ENCODE results near the gene DSCAM.

Gene DSCAM

DNA sequence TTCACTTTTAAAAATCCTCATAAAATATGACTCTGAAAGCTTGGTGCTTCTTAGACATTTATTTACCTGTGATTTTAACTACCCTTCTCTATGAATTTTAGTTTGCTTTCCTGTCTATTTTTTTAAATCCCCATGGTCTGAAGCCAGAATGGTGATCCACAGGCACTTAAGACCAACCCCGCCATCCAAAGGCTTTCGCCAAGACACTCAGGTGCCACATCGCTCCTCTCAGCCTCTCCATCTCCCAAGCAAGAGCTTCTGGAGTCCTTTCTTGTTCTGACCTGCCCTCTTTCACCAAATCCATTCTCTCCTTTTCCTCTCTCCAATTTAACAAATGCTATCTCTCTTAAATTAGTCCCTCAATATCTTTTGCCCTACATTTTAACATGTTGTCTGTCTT lies 515.2 kb downstream of the DSCAM start:
- TF ChIP-seq TAF1 (IDR thresholded peaks at IDR 0.05; ENCODE audit: borderline replicate concordance, insufficient read depth, low read length) (no peak), REST (IDR thresholded peaks at IDR 0.05; ENCODE audit: insufficient read depth in 1 of 2, low read depth in 2 of 2, low read length in 2 of 2) (no peak), POLR2AphosphoS5 (IDR thresholded peaks at IDR 0.05; ENCODE audit: low read depth, low read length) (no peak), SIN3A (IDR thresholded peaks at IDR 0.05; ENCODE audit: borderline replicate concordance, insufficient read depth, low read length) (no peak), FOXP2 (optimal IDR thresholded peaks at IDR 0.05; ENCODE audit: borderline replicate concordance, extremely low read depth, extremely low read length, insufficient read depth) (no peak)

DNA sequence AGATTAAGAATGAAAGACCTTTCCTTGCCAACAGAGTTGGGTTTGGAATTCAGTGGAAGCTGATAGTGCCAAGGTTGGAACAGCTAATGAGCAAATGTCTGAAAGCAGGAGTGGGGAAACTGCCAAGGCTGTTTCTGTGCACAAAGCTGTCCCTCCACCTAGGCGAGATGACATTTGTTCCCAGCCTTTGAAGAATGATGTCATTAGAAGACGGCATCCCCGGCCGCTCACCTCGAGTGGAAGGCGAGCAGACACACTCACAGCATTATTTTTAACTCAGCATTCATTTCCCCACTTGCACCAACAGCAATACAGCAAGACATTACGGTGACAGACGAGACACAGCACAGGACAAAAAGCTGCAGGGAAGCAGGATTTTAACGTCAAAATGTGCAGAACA lies 515.8 kb downstream of the DSCAM start:
- TF ChIP-seq TAF1 (IDR thresholded peaks at IDR 0.05; ENCODE audit: borderline replicate concordance, insufficient read depth, low read length): no peak
- no peak for TF ChIP-seq REST (IDR thresholded peaks at IDR 0.05; ENCODE audit: insufficient read depth in 1 of 2, low read depth in 2 of 2, low read length in 2 of 2)
- no peak for TF ChIP-seq FOXP2 (optimal IDR thresholded peaks at IDR 0.05; ENCODE audit: borderline replicate concordance, extremely low read depth, extremely low read length, insufficient read depth)
- no peak for TF ChIP-seq SIN3A (IDR thresholded peaks at IDR 0.05; ENCODE audit: borderline replicate concordance, insufficient read depth, low read length)
- TF ChIP-seq POLR2AphosphoS5 (IDR thresholded peaks at IDR 0.05; ENCODE audit: low read depth, low read length): no peak

- TF ChIP-seq REST (IDR thresholded peaks at IDR 0.05; ENCODE audit: insufficient read depth in 1 of 2, low read depth in 2 of 2, low read length in 2 of 2): no peak
- TF ChIP-seq TAF1 (IDR thresholded peaks at IDR 0.05; ENCODE audit: borderline replicate concordance, insufficient read depth, low read length): no peak
- TF ChIP-seq POLR2AphosphoS5 (IDR thresholded peaks at IDR 0.05; ENCODE audit: low read depth, low read length): no peak
- no peak for TF ChIP-seq SIN3A (IDR thresholded peaks at IDR 0.05; ENCODE audit: borderline replicate concordance, insufficient read depth, low read length)
- no peak for TF ChIP-seq FOXP2 (optimal IDR thresholded peaks at IDR 0.05; ENCODE audit: borderline replicate concordance, extremely low read depth, extremely low read length, insufficient read depth)
Measured at GRCh38 chr21:40324389-40324788, 522.6 kb downstream of the DSCAM start.

- no peak for TF ChIP-seq TAF1 (IDR thresholded peaks at IDR 0.05; ENCODE audit: borderline replicate concordance, insufficient read depth, low read length)
- no peak for TF ChIP-seq REST (IDR thresholded peaks at IDR 0.05; ENCODE audit: insufficient read depth in 1 of 2, low read depth in 2 of 2, low read length in 2 of 2)
- TF ChIP-seq SIN3A (IDR thresholded peaks at IDR 0.05; ENCODE audit: borderline replicate concordance, insufficient read depth, low read length): no peak
- TF ChIP-seq POLR2AphosphoS5 (IDR thresholded peaks at IDR 0.05; ENCODE audit: low read depth, low read length): no peak
- no peak for TF ChIP-seq FOXP2 (optimal IDR thresholded peaks at IDR 0.05; ENCODE audit: borderline replicate concordance, extremely low read depth, extremely low read length, insufficient read depth)
Measured at GRCh38 chr21:40318371-40318770, 528.6 kb downstream of the DSCAM start.

DNA sequence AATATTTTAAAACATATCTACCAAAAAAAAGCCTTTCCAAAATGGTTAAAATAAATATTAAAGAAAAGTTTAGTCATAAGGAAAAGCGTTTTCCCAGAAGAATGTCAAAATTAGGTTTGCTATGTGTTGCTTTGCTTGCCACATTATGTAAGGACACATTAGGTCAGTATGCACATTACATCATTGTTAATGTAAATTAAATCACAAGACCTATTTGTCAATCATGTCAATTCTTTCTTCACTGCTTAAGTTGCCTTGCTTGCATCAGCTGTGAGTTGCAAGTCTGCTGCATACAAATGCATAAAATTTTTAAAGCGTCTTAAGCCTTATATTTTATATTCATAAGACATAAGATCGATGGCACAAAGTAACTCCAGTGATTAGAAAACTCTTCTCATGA lies 530.9 kb downstream of the DSCAM start:
- TF ChIP-seq TAF1 (IDR thresholded peaks at IDR 0.05; ENCODE audit: borderline replicate concordance, insufficient read depth, low read length) (no peak), FOXP2 (optimal IDR thresholded peaks at IDR 0.05; ENCODE audit: borderline replicate concordance, extremely low read depth, extremely low read length, insufficient read depth) (no peak), POLR2AphosphoS5 (IDR thresholded peaks at IDR 0.05; ENCODE audit: low read depth, low read length) (no peak), SIN3A (IDR thresholded peaks at IDR 0.05; ENCODE audit: borderline replicate concordance, insufficient read depth, low read length) (no peak), REST (IDR thresholded peaks at IDR 0.05; ENCODE audit: insufficient read depth in 1 of 2, low read depth in 2 of 2, low read length in 2 of 2) (no peak)

All from PFSK-1 (cell line).